MM.1S (cell line): ENCODE data around the gene LARP6.

Experiments used
- EZH2phosphoT487 ChIP-seq: fragments of 300-600 bp; sonication (generic); IDR thresholded peaks from 2 replicates; pipeline ENCODE4 v1.6.1; 2018; ENCODE audit warnings: antibody characterized with exemption, low read length
- TF ChIP-seq, protein P1 (sequence below): fragments of 300-600 bp; sonication (generic); IDR thresholded peaks from 2 replicates; pipeline ENCODE4 v1.5.1; 2016; ENCODE audit warnings: antibody characterized with exemption, low read length, mixed read lengths

DNA sequence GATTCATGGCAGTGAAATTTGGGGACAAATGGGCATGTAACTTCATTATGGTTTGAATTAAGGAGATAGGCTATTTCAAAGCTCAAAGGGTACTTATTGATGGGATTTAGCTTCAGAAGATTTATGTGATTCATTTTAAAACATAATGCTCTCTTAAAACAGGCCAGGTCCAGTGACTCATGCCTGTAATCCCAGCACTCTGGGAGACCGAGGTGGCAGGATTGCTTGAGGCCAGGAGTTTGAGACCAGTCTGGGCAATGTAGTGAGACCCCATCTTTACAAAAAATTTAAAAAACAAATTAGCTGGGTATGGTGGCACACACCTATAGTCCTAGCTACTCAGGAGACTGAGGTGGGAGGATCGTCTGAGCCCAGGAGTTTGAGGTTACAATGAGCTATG, 26.8 kb upstream of the LARP6 start:
- TF ChIP-seq, protein P1, sequence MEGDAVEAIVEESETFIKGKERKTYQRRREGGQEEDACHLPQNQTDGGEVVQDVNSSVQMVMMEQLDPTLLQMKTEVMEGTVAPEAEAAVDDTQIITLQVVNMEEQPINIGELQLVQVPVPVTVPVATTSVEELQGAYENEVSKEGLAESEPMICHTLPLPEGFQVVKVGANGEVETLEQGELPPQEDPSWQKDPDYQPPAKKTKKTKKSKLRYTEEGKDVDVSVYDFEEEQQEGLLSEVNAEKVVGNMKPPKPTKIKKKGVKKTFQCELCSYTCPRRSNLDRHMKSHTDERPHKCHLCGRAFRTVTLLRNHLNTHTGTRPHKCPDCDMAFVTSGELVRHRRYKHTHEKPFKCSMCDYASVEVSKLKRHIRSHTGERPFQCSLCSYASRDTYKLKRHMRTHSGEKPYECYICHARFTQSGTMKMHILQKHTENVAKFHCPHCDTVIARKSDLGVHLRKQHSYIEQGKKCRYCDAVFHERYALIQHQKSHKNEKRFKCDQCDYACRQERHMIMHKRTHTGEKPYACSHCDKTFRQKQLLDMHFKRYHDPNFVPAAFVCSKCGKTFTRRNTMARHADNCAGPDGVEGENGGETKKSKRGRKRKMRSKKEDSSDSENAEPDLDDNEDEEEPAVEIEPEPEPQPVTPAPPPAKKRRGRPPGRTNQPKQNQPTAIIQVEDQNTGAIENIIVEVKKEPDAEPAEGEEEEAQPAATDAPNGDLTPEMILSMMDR, result no peak
- TF ChIP-seq EZH2phosphoT487, result no peak
